GM23248 (cell line): ENCODE measurements around the gene PLEKHG3.

Experiments
- EZH2 ChIP-seq: fragments of 200-600 bp; sonication (generic); IDR thresholded peaks from 2 replicates; pipeline ENCODE4 v1.6.1; 2018; ENCODE audit warnings: antibody characterized with exemption, mild to moderate bottlenecking; ENCODE audit not compliant: insufficient read depth, poor library complexity, severe bottlenecking
- EZH2phosphoT487 ChIP-seq: fragments of 200-600 bp; sonication (generic); IDR thresholded peaks from 2 replicates; pipeline ENCODE4 v1.6.1; 2018; ENCODE audit warnings: antibody characterized with exemption, moderate library complexity, mild to moderate bottlenecking, low read depth; ENCODE audit not compliant: insufficient read depth

- TF ChIP-seq EZH2phosphoT487 = no peak
- no peak for TF ChIP-seq EZH2
Measured at GRCh38 chr14:64731141-64731581, 26.9 kb downstream of the PLEKHG3 start.
